ENCODE results near the gene PPP5C.
"Not testable (repeated sequence)": the region's sequence is repeated elsewhere in the genome, so short reads cannot be mapped to it uniquely, and the experiment has no call there.

The PPP5C gene

GRCh38 chr19:46364359-46364758 is 17.5 kb downstream of the PPP5C start:
- DNase-seq (ENCODE audit: low read depth in 2 of 2, low spot score in 1 of 2) = no peak

- DNase-seq (ENCODE audit: low read depth in 2 of 2, low spot score in 1 of 2) = no peak
These were observed 18.7 kb downstream of the PPP5C start for GRCh38 chr19:46365561-46365960.

- no peak for DNase-seq (ENCODE audit: low read depth in 2 of 2, low spot score in 1 of 2)
These were observed 19.9 kb downstream of the PPP5C start for GRCh38 chr19:46366620-46367292.

GRCh38 chr19:46367426-46367825 is 20.5 kb downstream of the PPP5C start:
- DNase-seq (ENCODE audit: low read depth in 2 of 2, low spot score in 1 of 2) = no peak

- DNase-seq (ENCODE audit: low read depth in 2 of 2, low spot score in 1 of 2) = no peak
These were observed 21.2 kb downstream of the PPP5C start for GRCh38 chr19:46368116-46368515.

GRCh38 chr19:46369817-46370216 is 22.9 kb downstream of the PPP5C start:
- DNase-seq (ENCODE audit: low read depth in 2 of 2, low spot score in 1 of 2) = no peak

- DNase-seq (ENCODE audit: low read depth in 2 of 2, low spot score in 1 of 2) = no peak
These were observed 24.5 kb downstream of the PPP5C start for GRCh38 chr19:46371371-46371901.

GRCh38 chr19:46372901-46373490 is 26.1 kb downstream of the PPP5C start:
- no peak for DNase-seq (ENCODE audit: low read depth in 2 of 2, low spot score in 1 of 2)

- DNase-seq (ENCODE audit: low read depth in 2 of 2, low spot score in 1 of 2) = no peak
These were observed 26.8 kb downstream of the PPP5C start for GRCh38 chr19:46373491-46374359.

- no peak for DNase-seq (ENCODE audit: low read depth in 2 of 2, low spot score in 1 of 2)
These were observed 27.9 kb downstream of the PPP5C start for GRCh38 chr19:46374536-46375475.

- not testable (repeated sequence) for DNase-seq (ENCODE audit: low read depth in 2 of 2, low spot score in 1 of 2)
These were observed 28.7 kb downstream of the PPP5C start for GRCh38 chr19:46375476-46376067.

- DNase-seq (ENCODE audit: low read depth in 2 of 2, low spot score in 1 of 2) = no peak
These were observed 29.6 kb downstream of the PPP5C start for GRCh38 chr19:46376241-46377153.

GRCh38 chr19:46378268-46378667 is 31.4 kb downstream of the PPP5C start:
- no peak for DNase-seq (ENCODE audit: low read depth in 2 of 2, low spot score in 1 of 2)

GRCh38 chr19:46380690-46381089 is 33.8 kb downstream of the PPP5C start:
- no peak for DNase-seq (ENCODE audit: low read depth in 2 of 2, low spot score in 1 of 2)

- no peak for DNase-seq (ENCODE audit: low read depth in 2 of 2, low spot score in 1 of 2)
These were observed 34.5 kb downstream of the PPP5C start for GRCh38 chr19:46381346-46381745.

GRCh38 chr19:46381756-46382345 is 35.0 kb downstream of the PPP5C start:
- no peak for DNase-seq (ENCODE audit: low read depth in 2 of 2, low spot score in 1 of 2)

GRCh38 chr19:46383171-46383815 is 36.4 kb downstream of the PPP5C start:
- no peak for DNase-seq (ENCODE audit: low read depth in 2 of 2, low spot score in 1 of 2)

- DNase-seq (ENCODE audit: low read depth in 2 of 2, low spot score in 1 of 2) = no peak
These were observed 37.0 kb downstream of the PPP5C start for GRCh38 chr19:46383846-46384245.

Data from stimulated activated CD8-positive, alpha-beta memory T cell treated with anti-CD3 and anti-CD28 coated beads, Interleukin-4, amount 100 ng/mL, for 4 hours (primary cell).